ENCODE data around the gene KNG1. TPM values are rescaled to one million over a fixed set of nuclear protein-coding genes. Genes with fewer than 3 reads are reported as not detected.

KNG1 gene
- total RNA-seq, 1 donor from 2014 or later, result not detected

DNA sequence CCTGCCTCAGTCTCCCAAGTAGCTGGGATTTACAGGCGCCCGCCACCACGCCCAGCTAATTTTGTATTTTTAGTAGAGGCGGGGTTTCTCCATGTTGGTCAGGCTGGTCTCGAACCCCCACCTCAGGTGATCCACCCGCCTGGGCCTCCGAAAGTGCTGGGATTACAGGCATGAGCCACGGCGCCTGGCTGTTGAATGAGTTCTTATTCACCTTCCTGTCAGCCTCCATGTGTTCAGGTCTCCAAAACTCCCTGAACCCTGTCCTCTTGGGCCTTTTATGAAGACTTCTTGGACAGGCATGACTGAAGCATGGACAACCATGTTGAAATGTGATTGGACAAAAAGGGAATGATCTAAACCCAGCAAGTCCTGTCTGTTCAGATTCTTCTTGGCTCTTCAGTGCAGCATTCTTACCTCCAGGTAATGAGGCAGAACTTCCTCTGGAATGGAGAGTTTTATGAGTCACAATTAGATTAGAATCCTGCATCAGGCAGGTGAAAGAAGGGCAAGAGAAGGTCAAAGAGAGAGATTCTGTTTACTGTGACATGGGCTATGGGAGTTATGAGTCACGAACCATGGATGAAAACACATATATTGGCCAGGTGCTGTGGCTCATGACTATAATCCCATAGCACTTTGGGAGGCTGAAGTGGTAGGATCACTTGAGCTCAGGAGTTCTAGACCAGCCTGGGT, 43.1 kb downstream of the KNG1 start:
- Histone ChIP-seq H3K4me1 (no peaks in the 10 kb centered on the region), H3K27ac (no peak overlapping the region), H3K9me3 (no peaks in the 10 kb centered on the region), H3K4me3 (no peak overlapping the region), H3K27me3 (ENCODE audit: low read depth) (peaks cover 9% of the 10 kb centered on the region), H3K36me3 (no peaks in the 10 kb centered on the region)
- TF ChIP-seq, protein P1, sequence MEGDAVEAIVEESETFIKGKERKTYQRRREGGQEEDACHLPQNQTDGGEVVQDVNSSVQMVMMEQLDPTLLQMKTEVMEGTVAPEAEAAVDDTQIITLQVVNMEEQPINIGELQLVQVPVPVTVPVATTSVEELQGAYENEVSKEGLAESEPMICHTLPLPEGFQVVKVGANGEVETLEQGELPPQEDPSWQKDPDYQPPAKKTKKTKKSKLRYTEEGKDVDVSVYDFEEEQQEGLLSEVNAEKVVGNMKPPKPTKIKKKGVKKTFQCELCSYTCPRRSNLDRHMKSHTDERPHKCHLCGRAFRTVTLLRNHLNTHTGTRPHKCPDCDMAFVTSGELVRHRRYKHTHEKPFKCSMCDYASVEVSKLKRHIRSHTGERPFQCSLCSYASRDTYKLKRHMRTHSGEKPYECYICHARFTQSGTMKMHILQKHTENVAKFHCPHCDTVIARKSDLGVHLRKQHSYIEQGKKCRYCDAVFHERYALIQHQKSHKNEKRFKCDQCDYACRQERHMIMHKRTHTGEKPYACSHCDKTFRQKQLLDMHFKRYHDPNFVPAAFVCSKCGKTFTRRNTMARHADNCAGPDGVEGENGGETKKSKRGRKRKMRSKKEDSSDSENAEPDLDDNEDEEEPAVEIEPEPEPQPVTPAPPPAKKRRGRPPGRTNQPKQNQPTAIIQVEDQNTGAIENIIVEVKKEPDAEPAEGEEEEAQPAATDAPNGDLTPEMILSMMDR (IDR thresholded peaks at IDR 0.05), result no peak
- intact Hi-C loops (cut with DNase I), result no loop called here
- ATAC-seq (no peak), DNase-seq (no peak)

DNA sequence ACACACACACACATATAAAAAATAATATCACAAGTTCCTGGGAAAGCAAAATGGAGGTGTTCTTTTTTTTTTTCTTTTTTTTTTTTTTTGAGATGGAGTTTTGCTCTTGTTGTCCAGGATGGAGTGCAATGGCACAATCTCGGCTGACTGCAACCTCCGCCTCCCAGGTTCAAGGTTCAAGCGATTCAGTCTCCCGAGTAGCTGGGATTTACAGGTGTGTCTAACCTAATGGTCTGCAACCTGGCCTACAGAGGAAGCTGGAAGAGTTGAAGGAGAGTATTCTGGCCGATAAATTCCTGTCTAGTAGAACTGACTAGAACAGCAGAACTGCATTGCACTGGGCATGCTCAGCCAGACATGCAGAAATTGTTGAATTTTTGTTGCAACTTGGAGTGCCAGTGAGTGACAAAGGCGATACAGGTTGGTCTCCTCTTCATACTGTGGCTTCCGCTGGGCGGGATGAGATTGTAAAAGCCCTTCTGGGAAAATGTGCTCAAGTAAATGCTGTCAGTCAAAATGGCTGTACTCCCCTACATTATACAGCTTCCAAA, 43.8 kb downstream of the KNG1 start:
- Histone ChIP-seq H3K27me3 (ENCODE audit: low read depth) (peaks cover 9% of the 10 kb centered on the region), H3K4me1 (no peaks in the 10 kb centered on the region), H3K4me3 (no peak overlapping the region), H3K9me3 (no peaks in the 10 kb centered on the region), H3K36me3 (no peaks in the 10 kb centered on the region), H3K27ac (no peak overlapping the region)
- TF ChIP-seq, protein P1 (IDR thresholded peaks at IDR 0.05), result no peak
- no peak for ATAC-seq
- intact Hi-C loops (cut with DNase I), result no loop called here
- no peak for DNase-seq

GRCh38 chr3:186772281-186772694, 55.1 kb downstream of the KNG1 start:
- Histone ChIP-seq H3K27me3 (ENCODE audit: low read depth) (peaks cover 6% of the 10 kb centered on the region), H3K27ac (peak overlapping the region; percentile 60), H3K4me3 (peak overlapping the region; percentile 63), H3K4me1 (peaks cover 14% of the 10 kb centered on the region), H3K9me3 (no peaks in the 10 kb centered on the region), H3K36me3 (no peaks in the 10 kb centered on the region)
- intact Hi-C loops (cut with DNase I), result no loop called here
- ATAC-seq (peak; percentile 46 to 54), DNase-seq (no peak)
- TF ChIP-seq, protein P1 (IDR thresholded peaks at IDR 0.05), result no peak

GRCh38 chr3:186772701-186773417, 55.7 kb downstream of the KNG1 start:
- H3K4me1 ChIP-seq, result peaks cover 14% of the 10 kb centered on the region
- H3K9me3 ChIP-seq, result no peaks in the 10 kb centered on the region
- TF ChIP-seq, protein P1 (IDR thresholded peaks at IDR 0.05), result no peak
- ATAC-seq, result peak; percentile 89 to 92
- no peaks in the 10 kb centered on the region for H3K36me3 ChIP-seq
- DNase-seq, result peak; percentile 88
- H3K4me3 ChIP-seq, result peak overlapping the region; percentile 63
- peaks cover 6% of the 10 kb centered on the region for H3K27me3 ChIP-seq (ENCODE audit: low read depth)
- H3K27ac ChIP-seq, result peak overlapping the region; percentile 60
- intact Hi-C loops (cut with DNase I), result no loop called here

- intact Hi-C loops (cut with DNase I), result no loop called here
- H3K36me3 ChIP-seq, result no peaks in the 10 kb centered on the region
- H3K4me3 ChIP-seq, result no peak overlapping the region
- peaks cover 6% of the 10 kb centered on the region for H3K27me3 ChIP-seq (ENCODE audit: low read depth)
- ATAC-seq (no peak), DNase-seq (no peak)
- TF ChIP-seq, protein P1 (IDR thresholded peaks at IDR 0.05), result no peak
- no peak overlapping the region for H3K27ac ChIP-seq
- no peaks in the 10 kb centered on the region for H3K9me3 ChIP-seq
- H3K4me1 ChIP-seq, result peaks cover 14% of the 10 kb centered on the region
These were observed 58.8 kb downstream of the KNG1 start for GRCh38 chr3:186775999-186776398.

All from lower lobe of right lung (tissue), 2 donors.